ENCODE data around the gene FAM184A.
A peak's percentile ranks its signal among the peaks of the same experiment; 100 is the strongest.
"Not testable (repeated sequence)": the region's sequence is repeated elsewhere in the genome, so short reads cannot be mapped to it uniquely, and the experiment has no call there.

Gene FAM184A, protein sequence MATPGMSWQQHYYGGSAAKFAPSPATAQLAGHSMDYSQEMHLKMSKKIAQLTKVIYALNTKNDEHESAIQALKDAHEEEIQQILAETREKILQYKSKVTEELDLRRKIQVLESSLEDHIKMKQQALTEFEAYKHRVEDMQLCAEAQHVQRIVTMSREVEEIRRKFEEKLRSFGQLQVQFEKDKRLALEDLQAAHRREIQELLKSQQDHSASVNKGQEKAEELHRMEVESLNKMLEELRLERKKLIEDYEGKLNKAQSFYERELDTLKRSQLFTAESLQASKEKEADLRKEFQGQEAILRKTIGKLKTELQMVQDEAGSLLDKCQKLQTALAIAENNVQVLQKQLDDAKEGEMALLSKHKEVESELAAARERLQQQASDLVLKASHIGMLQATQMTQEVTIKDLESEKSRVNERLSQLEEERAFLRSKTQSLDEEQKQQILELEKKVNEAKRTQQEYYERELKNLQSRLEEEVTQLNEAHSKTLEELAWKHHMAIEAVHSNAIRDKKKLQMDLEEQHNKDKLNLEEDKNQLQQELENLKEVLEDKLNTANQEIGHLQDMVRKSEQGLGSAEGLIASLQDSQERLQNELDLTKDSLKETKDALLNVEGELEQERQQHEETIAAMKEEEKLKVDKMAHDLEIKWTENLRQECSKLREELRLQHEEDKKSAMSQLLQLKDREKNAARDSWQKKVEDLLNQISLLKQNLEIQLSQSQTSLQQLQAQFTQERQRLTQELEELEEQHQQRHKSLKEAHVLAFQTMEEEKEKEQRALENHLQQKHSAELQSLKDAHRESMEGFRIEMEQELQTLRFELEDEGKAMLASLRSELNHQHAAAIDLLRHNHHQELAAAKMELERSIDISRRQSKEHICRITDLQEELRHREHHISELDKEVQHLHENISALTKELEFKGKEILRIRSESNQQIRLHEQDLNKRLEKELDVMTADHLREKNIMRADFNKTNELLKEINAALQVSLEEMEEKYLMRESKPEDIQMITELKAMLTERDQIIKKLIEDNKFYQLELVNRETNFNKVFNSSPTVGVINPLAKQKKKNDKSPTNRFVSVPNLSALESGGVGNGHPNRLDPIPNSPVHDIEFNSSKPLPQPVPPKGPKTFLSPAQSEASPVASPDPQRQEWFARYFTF

DNA sequence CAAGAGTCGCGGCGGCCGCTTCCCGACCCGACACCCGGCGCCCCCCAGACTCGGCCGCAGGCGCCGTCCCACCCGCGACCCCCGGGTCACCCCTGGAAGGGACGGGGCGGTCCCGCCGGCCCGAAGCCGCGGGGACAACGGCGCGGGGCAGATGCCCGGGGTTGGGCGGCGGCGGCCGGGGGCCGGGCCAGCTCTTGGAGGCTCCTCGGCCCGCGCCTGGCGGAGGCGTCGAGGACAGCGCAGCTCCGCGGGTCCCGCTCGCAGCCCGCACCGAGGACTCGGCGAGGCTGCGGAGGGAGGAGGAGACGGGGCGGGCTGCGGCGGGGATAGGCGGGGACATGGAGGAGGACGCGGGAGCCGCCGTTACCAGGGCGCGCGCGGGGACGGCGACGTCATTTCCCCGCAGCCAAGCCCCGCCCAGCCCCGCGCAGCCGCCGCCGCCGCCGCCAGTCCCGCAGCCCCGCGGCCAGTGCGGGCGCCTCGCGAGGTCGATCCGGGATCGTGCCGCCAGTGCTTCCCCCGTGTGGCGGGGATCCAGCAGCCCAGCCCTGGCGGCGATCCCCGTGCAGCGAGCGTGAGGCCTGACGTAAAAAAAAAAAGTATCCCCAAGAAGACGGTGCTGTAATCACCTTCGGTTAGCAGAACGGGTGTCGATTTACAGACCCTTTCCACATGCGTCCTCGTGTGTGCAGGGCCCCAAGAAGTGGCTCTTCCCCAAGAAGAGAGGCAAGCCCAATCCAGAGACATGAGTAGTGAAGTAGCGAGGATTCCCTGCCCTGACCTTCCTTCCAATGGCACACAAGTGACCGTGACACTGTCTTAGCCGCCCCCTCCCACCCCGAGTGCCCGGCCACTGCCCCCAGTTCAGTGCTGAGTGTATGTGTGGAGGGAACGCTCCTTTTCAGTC lies at the start of gene FAM184A:
TSS of gene FAM184A (minus strand) at position 289 of the 907 bp plus-strand sequence. CDS start 365 bp downstream, outside the sequence.
- in situ Hi-C loops (cut with MboI; ENCODE audit: low pct_unique_long_range_greater_than_20kb, low sequenced_read_pairs): no loop called here
- DNase-seq: peak; percentile 87

DNA sequence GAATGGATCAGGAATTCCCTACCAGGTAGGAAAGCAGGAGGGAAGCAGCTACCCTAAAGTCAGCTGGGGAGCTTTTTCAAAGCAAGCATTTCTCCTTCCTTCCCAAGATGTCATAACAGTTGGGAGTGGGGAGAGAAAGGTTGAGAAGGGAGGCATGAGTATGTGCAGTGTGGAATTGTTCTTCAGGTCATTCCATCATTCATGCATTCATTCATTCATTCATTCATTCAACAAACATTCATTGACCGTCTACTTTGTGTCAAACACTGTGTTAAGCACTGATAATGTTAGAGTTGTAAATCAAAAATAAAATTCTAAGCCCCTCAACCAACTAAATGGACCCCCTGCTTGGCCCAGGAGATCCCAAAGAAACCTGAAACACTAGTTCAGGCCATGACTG lies 49.2 kb upstream of the FAM184A start:
- in situ Hi-C loops (cut with MboI; ENCODE audit: low pct_unique_long_range_greater_than_20kb, low sequenced_read_pairs): loop anchor here (25.0 kb wide), 2 partner anchors 335 to 610 kb away; no protein-coding TSS in a partner anchor

DNA sequence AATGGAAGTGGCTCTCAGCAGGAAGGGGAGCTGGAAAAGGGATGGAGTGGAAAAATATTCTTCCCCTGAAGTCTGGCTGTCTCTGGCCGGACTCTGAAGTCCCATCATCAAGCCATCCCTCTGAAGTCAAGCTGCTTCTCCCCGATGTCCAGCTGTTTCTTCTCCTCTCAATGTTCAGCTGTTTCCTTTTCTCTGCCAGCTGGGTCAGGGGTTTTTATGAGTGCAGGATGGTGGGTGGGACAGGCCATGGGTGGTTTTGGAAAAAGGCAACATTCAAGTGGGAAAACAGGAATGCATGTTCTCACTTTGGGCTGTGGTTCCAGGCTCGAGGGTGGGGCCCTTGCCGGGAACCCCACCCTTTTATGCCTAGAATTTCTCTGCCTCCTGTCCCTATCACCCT lies 48.4 kb upstream of the FAM184A start:
- DNase-seq: no peak
- in situ Hi-C loops (cut with MboI; ENCODE audit: low pct_unique_long_range_greater_than_20kb, low sequenced_read_pairs): loop anchor here (25.0 kb wide), 2 partner anchors 335 to 610 kb away; no protein-coding TSS in a partner anchor

More for the DNA sequence above, 49.2 kb upstream of the FAM184A start:
- no peak for DNase-seq

DNA sequence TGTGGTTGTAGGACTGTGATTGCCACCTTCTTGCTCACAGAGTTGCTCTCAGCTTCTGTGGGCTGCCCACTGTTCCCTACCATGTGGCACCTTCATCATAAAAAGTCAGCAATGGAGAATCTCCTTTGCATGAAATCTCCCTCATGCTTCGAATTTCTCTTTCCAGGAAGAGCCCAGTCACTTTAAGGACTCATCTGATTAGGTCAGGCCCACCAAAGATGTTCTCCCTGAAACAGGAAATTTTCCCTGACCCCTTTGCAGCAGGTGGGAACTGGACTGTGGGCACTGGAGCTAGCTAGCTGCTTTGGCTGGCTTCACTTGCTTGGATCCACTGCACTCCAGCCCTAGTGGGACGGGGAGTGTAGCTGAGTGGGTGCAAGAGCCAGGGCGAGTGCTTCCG lies 47.7 kb upstream of the FAM184A start:
- no peak for DNase-seq
- in situ Hi-C loops (cut with MboI; ENCODE audit: low pct_unique_long_range_greater_than_20kb, low sequenced_read_pairs): loop anchor here (25.0 kb wide), 2 partner anchors 336 to 611 kb away; no protein-coding TSS in a partner anchor

DNA sequence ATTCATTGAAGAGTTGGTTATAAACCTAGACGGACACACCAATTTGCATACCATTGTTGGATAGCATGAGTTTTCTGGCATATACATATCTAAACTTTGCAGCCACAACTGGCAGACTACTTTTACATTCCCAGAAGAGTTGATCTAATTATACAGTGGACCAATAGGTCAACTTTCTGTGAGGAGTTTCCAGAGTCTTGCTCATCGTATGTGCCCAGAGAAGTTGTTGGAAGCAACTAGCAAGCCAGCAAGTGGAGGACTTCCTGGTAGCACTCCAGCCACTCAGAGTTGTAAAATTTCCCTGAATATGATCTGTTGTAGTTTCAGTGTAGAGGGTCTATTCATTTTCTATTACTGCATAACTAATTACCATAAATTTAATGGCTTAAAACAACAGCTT lies 47.1 kb upstream of the FAM184A start:
- in situ Hi-C loops (cut with MboI; ENCODE audit: low pct_unique_long_range_greater_than_20kb, low sequenced_read_pairs): loop anchor here (25.0 kb wide), 2 partner anchors 337 to 612 kb away; no protein-coding TSS in a partner anchor
- no peak for DNase-seq

DNA sequence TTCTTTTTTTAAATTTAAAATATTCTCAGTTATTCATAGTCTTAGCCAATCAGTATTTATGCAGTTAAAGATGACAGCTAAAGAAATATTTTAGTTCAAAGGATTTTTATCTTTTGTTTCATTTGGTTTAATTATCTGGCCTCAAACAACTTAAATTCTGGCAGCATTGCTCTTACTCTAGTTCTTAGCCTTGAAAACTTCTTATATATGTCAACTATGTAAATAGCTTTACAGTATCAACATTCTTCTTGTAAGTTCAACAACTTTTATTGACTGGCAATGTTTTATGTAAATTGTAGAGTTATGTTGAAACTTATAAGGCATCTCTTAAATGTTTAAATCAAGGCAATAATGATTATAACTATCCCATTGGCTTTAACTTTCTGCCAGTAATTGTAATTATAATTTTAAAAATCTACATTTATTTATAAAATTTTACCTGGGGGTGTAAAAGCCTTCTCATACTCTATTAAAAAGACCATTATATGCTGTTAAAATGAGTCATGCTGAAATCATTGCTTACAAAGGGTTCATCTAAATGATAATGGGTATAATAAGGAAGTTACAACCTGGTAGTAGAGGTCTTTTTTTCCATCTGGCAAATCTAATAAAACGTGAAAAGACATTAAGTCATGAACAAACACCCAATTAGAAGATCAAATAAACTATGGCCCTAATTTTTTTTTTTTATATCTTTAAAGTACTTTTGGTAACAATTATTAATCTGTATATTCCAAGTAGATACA lies 45.8 kb upstream of the FAM184A start:
- in situ Hi-C loops (cut with MboI; ENCODE audit: low pct_unique_long_range_greater_than_20kb, low sequenced_read_pairs): no loop called here
- DNase-seq: no peak

DNA sequence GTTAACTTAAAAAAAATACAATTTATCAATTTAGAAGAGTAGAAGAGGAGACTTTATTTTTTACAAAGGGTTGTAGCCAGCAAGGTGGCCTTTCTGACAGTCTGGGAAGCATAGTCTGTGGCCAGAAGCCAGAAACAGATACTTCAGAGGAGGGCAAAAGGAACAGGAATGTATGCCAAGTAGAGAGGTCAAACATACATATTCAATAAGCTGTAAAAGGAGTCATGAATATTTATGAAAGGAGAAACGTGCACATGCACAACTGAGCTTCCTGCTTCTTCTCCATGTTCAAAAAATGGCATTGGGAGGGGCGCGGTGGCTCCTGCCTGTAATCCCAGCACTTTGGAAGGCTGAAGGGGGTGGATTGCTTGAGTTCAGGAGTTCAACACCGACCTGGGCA lies 43.9 kb upstream of the FAM184A start:
- no peak for DNase-seq
- in situ Hi-C loops (cut with MboI; ENCODE audit: low pct_unique_long_range_greater_than_20kb, low sequenced_read_pairs): no loop called here

DNA sequence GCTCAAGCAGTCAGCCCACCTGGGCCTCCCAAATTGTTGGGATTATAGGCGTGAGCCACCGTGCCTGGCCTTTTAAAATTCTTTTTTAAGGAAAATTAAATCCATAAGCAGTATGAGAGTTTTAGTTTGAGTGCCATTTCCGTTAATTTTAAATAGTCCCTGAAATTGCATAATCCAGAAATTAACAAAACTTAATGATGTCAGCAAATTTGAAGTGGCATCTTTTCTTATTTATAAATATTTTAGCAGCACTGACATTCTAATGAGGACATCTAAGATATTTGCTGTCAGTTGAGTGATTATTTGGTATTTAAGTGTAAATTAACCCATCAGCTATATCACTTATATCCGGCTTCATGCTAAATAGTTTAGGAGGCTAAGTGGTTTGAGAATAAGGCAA lies 42.9 kb upstream of the FAM184A start:
- no peak for DNase-seq
- in situ Hi-C loops (cut with MboI; ENCODE audit: low pct_unique_long_range_greater_than_20kb, low sequenced_read_pairs): no loop called here

DNA sequence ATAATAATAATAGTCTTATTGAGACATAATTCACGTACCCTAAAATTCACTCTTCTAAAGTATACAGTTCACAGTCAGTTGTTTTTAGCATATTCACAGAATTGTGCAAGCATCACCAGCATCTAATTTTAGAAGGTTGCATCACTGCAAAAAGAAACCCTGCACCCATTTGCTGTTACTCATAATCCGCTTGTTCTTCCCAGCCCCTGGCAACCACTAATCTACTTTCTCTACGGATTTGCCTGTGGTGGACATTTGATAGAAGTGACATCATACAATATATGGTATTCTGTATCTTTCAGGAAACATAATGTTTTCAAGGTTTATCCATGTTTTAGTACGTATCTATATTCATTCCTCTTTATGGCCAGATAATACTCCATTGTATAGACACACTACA lies 41.5 kb upstream of the FAM184A start:
- in situ Hi-C loops (cut with MboI; ENCODE audit: low pct_unique_long_range_greater_than_20kb, low sequenced_read_pairs): no loop called here
- no peak for DNase-seq

DNA sequence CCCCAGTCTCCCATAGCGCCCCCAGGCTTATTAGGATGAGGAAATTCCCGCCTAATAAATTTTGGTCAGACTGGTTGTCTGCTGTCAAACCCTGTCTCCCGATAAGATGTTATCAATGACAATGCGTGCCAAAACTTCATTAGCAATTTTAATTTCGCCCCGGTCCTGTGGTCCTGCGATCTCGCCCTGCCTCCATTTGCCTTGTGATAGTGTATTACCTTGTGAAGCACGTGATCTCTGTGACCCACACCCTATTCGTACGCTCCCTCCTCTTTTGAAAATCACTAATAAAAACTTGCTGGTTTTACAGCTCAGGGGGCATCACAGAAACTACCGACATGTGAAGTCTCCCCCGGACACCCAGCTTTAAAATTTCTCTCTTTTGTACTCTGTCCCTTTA lies 40.6 kb upstream of the FAM184A start:
- in situ Hi-C loops (cut with MboI; ENCODE audit: low pct_unique_long_range_greater_than_20kb, low sequenced_read_pairs): not testable (repeated sequence)

DNA sequence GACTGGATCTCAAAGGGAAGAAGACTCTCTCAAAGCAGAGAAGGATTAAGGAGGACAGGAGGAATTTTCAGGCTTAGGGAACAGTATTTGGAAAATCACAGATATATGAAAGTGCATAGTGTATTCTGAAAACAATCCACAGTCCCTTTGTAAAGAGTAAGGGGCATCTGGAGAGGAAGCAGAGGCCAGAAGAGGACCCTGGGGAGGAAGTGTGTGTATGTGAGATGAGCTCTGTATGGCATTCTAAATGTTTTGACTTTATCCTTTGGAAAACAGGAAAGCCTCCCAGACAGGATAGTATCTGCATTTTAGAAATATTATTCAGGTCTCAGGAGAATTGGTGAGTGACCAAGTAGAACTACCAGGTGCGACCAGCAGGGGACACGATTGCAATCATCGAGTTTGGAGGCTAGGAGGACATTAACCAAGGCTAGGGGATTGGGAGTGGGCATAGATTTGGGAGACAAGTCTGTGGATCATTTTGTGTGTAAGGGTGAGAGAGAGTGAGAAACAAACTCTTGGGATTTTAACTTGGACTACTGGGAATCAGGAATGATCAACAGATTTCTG lies 38.3 kb upstream of the FAM184A start:
- DNase-seq: peak; percentile 11
- in situ Hi-C loops (cut with MboI; ENCODE audit: low pct_unique_long_range_greater_than_20kb, low sequenced_read_pairs): no loop called here

More for the DNA sequence above, 40.6 kb upstream of the FAM184A start:
- DNase-seq: not testable (repeated sequence)

DNA sequence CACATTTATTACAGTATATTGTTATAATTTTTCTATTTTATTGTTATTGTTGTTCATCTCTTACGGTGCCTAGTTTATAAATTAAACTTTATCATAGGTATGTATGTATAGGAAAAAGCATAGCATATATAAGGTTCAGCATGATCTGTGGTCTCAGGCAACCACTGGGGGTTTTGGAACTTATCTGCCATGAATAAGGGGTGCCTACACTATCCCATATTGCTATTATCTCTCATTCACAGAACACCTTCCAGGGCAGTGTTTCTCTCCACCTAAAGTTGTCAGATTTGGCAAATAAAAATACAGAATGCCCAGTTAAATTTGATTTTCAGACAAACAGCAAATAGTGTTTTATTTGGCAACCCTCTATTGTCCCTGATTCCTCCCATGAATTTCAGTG lies 35.5 kb upstream of the FAM184A start:
- no peak for DNase-seq
- in situ Hi-C loops (cut with MboI; ENCODE audit: low pct_unique_long_range_greater_than_20kb, low sequenced_read_pairs): no loop called here

DNA sequence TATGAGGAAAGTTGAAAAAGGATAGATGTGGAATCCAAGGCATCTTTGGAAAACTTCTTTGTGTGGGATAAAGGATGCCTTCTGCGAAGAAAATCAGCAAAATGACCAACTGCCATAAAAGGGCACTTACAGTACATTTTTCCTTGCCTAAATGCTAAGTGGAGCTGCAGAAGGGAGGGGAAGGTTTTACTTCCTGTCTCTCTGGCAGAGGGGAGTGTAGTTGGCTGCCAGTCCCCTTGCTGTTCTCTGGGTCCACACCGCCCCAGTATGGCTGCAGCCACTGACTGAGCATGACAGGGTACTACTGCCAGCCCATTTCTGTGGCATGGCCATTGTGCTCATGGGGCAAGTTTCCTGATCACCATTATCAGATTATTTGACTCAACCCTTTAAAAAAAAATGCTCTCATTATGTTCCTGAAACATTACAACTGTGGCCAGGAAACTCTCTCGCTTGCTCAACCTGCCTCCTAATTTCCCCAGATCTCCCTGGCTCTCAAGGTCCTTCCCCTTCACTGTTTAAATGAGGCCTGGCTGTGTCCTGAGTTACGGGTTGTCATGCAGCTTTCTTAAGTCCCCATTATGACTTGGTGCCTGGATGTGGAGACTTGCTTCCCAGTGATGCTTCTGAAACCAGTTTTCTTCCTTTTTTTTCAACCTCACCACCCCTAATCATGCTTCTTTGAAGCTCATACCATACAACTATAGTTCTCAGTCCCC lies 34.5 kb upstream of the FAM184A start:
- in situ Hi-C loops (cut with MboI; ENCODE audit: low pct_unique_long_range_greater_than_20kb, low sequenced_read_pairs): no loop called here
- peak; percentile 49 for DNase-seq

DNA sequence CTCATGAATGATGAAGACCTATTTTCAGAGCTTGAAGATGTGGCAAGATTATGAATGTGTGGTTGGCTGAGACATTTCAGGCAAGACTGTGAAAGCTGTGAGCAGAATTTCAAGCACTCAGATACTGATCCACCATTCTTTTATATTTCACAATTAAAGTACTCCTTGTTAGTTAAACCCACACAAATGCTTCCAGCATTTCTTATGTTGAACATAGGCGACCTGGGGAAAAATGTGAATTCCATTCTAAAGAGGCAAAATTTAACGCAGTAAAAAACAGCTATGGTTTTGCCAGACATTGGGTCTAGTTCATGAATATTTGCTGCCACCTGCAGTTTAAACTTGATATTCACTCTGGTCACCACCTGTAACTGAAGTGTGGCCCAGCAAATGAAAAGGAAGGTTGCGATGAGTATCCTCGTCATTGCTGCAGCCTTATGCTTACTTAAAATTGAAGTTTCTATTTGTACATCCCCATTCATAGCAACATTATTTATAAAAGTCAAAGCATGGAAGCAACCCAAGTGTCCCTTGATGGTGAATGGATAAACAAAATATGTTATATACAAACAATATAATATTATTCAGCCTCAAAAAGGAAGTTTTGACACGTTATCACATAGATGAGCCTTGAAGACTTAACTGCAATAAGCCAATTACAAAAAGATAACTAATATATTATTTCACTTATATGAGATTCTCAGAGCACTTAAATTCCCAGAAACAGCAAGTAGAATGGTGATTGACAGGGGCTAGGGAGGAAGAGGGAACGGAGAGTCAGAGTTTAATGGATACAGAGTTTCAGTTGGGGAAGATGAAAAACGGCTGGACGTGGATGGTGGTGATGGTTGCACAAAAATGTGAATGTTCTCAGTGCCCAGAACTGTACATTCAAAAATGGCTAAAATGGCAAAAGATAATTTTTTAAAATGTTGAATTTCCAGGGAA lies 32.4 kb upstream of the FAM184A start:
- DNase-seq: peak; percentile 80
- in situ Hi-C loops (cut with MboI; ENCODE audit: low pct_unique_long_range_greater_than_20kb, low sequenced_read_pairs): no loop called here

DNA sequence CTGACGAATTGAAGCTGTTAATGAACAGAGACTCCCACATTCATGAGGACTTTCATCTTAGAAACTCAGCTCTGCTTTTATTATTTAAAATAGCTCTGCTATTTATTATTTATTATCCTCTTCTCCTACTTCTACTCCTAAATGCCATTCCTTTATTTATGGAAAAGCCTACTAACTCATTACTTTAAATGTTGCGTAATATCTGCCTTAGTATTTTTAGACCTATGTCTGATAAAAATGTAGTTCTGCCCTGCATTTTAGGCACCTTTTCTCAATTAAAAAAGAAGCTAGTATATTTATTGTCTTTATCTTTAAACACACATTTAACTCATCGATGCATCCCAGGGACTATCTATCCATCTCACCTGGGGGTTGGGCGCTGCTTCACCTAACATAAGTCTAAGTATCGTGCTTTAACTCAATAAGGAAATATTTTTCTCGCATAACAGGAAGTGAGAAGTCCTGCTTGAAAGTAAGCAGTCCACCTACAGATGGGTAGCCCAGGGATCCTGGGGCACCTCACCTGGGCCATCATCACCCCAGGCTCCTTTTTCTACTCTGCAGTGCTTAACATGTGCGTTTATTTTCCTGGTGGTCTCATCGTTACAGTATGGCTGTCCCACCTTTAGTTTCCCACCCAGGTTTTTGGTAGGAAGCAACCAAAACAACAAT lies 31.3 kb upstream of the FAM184A start:
- in situ Hi-C loops (cut with MboI; ENCODE audit: low pct_unique_long_range_greater_than_20kb, low sequenced_read_pairs): no loop called here
- DNase-seq: no peak

Data from KBM-7 (cell line).